RCC 7860 (cell line): Measurements from ENCODE around the gene FPR1.

Source experiments
- DNase-seq: peaks from one replicate; pipeline ENCODE4 v3.0.0-alpha.2; 2015; ENCODE audit warnings: low spot score
- FAIRE-seq: peaks from 2 replicates; lab custom pipeline; 2012; peaks lifted over from hg19 to GRCh38; lab: Jason Lieb, UNC

Gene FPR1, protein sequence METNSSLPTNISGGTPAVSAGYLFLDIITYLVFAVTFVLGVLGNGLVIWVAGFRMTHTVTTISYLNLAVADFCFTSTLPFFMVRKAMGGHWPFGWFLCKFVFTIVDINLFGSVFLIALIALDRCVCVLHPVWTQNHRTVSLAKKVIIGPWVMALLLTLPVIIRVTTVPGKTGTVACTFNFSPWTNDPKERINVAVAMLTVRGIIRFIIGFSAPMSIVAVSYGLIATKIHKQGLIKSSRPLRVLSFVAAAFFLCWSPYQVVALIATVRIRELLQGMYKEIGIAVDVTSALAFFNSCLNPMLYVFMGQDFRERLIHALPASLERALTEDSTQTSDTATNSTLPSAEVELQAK

DNA sequence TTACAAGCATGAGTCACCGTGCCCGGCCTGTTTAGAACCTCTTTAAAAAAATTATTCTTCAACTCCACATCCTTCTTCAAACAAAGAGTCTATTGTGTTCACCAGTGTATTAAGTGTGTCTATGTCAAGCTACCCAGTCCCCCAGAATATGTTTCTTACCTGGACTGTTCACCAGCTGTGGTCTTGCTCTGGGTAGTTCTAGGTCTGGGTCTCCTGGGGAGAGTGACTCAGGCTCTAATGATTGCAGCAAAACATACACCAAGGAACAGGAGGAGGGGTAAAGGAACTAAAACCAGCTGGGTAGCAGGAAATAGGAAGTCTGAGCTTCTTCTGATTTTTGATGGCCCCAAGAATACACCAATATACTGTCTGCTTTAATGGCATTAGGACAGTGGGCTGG, at the start of gene FPR1:
TSS of gene FPR1 (minus strand) at position 224 of the 400 bp plus-strand sequence. CDS start 4,884 bp downstream, outside the sequence.
- peak; percentile 95 for DNase-seq

GRCh38 chr19:51800473-51801244, 49.0 kb upstream of the FPR1 start:
- FAIRE-seq (no peak), DNase-seq (no peak)

More for the DNA sequence above, at the start of gene FPR1:
- peak; percentile 91 for FAIRE-seq

GRCh38 chr19:51799774-51800472, 48.2 kb upstream of the FPR1 start:
- no peak for FAIRE-seq
- DNase-seq: no peak

- FAIRE-seq (peak; percentile 91), DNase-seq (peak; percentile 91)
Observed at GRCh38 chr19:51799034-51799773, 47.5 kb upstream of the FPR1 start.

DNA sequence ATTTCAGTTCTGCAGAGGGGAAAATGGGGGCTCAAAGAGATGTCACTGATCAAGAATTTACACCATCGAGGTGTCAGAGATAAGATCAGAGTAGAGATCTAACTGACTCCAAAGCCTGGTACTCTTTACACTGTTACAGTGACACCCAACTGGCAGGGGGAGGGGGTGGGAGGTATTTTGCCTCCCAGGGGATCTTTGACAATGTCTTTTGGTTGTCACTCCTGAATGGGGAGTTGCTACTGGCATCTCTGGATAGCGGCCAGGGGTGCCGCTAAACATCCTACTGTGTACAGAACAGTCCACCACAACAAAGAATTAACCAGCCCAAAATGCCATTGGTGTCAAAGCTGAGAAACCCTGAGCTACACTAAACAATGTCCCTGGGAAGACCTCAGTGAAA, 46.4 kb upstream of the FPR1 start:
- DNase-seq (no peak), FAIRE-seq (no peak)

DNA sequence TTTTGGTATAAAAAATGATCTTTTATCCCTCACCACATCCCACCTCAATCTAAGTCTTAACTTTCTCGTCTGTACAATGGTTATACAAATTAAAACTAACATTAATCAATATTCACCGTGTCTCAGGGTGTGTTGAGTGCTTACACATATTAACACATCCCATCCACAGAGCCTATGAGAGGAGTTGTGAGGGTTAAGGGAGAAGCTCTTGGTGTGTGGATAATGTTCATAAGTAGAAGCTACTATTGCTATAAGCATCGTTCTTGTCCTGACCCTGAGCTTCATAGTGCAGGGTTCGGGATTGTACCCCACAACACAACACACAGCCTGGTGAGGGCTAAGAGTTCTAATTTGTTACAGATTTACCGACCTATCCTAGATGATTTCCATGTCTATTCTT, 45.8 kb upstream of the FPR1 start:
- FAIRE-seq: no peak
- no peak for DNase-seq

GRCh38 chr19:51796195-51796679, 44.6 kb upstream of the FPR1 start:
- FAIRE-seq: no peak
- DNase-seq: no peak

DNA sequence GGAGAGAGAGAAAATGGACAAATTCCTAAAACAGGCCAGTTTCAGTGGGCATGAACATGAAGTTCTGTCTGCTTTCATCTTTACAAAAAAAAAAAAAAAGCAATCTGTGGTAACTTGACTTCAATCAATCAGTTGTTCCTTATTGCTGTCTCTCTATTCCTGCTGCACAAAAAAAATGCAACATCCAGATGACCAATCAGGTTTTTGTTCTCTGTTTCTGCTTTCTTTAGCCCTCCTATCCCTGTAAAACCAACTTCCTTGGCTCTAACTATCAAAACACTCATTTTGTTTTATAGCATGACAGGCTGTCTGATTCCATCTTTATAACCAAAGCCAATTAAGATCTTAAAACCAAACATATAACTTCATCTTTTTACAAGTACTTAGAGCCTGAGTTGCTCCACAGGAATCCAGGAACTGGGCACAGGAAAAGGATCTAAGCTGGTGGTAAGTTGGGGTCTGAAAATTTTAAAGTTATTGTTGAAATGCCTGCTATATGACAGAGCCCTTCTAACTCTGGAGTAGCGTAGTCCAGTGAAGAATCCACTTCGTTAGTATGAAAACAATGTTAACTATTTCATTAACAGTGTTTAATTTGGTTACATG, 43.3 kb upstream of the FPR1 start, which contains the start of gene FPR3:
TSS of gene FPR3 (plus strand) at position 273 of the 606 bp plus-strand sequence. CDS start 28,592 bp downstream, outside the sequence.
- DNase-seq (no peak), FAIRE-seq (no peak)

DNA sequence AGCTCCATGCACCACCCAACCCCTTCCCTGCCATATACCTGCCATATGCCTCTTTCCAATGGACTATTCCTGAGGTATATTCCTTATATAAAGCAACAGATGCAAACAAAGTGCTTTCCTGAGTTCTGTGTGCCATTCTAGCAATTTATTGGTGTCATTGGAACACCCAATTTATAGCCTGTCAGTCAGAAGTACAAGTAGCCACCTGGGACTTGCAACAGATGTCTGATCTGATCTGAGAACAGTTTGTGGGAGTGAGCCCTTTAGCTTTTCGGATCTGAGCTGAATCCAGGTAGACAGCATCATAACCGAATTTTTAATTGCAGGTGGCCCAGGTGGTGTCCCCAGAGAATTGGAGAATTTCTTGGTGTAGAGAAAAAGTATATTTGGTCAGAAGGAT, 42.3 kb upstream of the FPR1 start:
- DNase-seq (no peak), FAIRE-seq (no peak)

- FAIRE-seq: no peak
- DNase-seq: no peak
Observed at GRCh38 chr19:51792932-51793331, 41.3 kb upstream of the FPR1 start.

- FAIRE-seq (no peak), DNase-seq (no peak)
Observed at GRCh38 chr19:51789061-51789795, 37.5 kb upstream of the FPR1 start.

- no peak for FAIRE-seq
- no peak for DNase-seq
Observed at GRCh38 chr19:51788029-51788428, 36.4 kb upstream of the FPR1 start.

- FAIRE-seq: no peak
- no peak for DNase-seq
Observed at GRCh38 chr19:51786646-51787494, 35.2 kb upstream of the FPR1 start.

GRCh38 chr19:51784922-51785690, 33.4 kb upstream of the FPR1 start:
- peak; percentile 60 for DNase-seq

DNA sequence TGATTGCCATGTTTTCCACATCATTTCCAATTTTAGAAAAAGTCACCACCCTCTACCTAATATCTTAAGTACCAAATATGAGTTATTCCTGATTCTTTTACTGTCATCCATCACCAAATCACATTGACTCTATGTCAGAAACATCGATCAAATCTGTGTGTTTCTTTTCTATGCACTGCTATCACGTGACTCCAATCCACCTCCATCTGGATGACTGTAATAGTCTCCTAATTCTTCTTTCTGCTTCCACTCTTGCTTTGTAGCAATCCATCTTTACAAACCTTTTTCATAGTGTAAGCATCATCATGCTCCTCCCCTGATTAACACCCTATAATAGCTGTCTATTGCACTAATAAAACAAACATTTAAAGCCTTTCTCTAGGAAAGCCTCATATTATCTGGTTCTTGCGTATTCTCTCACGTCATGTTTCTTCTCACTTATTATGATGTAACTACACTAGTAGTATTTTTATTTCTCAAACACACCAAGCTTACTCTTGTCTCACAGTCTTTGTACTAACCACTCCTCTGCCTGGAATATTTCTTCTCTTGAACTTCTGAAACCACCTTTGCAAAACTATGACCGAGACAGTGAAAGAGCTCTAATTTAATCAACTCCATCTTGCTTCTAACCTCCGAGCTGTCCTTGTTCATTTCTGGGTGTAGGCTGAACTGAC, 32.6 kb upstream of the FPR1 start:
- FAIRE-seq (no peak), DNase-seq (no peak)

More at GRCh38 chr19:51784922-51785690, 33.4 kb upstream of the FPR1 start:
- peak; percentile 50 for FAIRE-seq

GRCh38 chr19:51783372-51783771, 31.7 kb upstream of the FPR1 start:
- FAIRE-seq (no peak), DNase-seq (peak; percentile 43)

DNA sequence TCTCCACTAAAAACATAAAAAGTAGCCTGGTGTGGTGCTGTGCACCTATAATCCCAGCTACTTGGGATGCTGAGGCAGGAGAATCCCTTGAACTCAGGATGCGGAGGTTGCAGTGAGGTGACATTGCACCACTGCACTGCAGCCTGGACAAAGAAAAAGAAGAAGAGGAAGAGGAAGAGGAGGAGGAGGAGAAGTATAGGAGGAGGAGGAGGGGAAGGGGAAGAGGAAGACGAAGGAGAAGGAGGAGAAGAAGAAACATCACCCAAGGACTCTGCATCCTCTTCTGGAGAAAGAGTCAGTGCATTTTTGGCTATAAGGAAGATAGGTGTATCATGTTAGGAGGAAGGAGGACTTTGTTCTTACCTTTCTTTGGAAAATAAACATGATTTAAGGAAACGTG, 30.3 kb upstream of the FPR1 start:
- FAIRE-seq: no peak
- no peak for DNase-seq
